Measurements from ENCODE around the gene FHOD3. TPM values are rescaled to one million over a fixed set of nuclear protein-coding genes. Genes with fewer than 3 reads are reported as not detected.

The FHOD3 gene
- total and polyA plus RNA-seq, 2 experiments from 2014 or later: 2.7 to 8.7 TPM

DNA sequence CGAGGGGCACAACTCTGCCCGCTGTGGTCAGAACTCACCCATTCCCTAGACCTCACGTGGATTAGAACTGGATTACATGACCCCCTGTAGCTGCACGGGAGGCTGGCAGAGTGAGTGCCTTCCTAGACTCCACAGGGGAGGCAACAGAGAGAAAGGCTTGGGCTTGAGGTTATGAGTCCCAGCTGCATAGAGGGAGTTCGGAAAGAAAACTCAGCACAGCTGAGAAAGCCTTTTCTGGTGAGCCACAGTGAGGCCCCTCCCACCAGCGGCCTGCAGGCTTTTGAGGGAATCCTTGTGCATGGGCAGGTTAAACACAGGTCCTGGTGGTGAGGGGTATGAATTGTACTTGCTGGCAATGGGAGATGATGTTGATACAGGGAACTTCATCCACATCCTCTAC is 217.3 kb downstream of the FHOD3 start:
- no peak overlapping the region for H3K4me3 Mint-ChIP-seq

More for the DNA sequence above, 217.3 kb downstream of the FHOD3 start:
- H2AFZ ChIP-seq: no peak overlapping the region
- no peaks in the 10 kb centered on the region for H3F3A ChIP-seq (replicated peaks; ENCODE audit: low read depth)
- H3K4me2 ChIP-seq: no peak overlapping the region
- no peaks in the 10 kb centered on the region for H3K79me2 ChIP-seq (replicated peaks; ENCODE audit: insufficient read depth)
- no peaks in the 10 kb centered on the region for H3K27me3 ChIP-seq (ENCODE audit: insufficient read depth)
- H3K9me2 ChIP-seq (ENCODE audit: insufficient read depth): 0 out of 2 replicates have a peak, but pooled peaks cover 3% of the 10 kb centered on the region
- Mint-ChIP-seq H3K27ac (0 out of 2 replicates have a peak overlapping the region, but pooled peaks have one; percentile 45), H3K4me1 (peaks cover 31% of the 10 kb centered on the region), H3K36me3 (ENCODE audit: low read depth) (no peaks in the 10 kb centered on the region), H3K9me3 (no peaks in the 10 kb centered on the region), H3K27me3 (ENCODE audit: insufficient read depth, low read depth, poor library complexity) (peaks cover 2% of the 10 kb centered on the region)
- peaks cover 18% of the 10 kb centered on the region for H3K4me1 ChIP-seq (ENCODE audit: insufficient read depth)
- H3K27ac ChIP-seq (ENCODE audit: low read depth): no peak overlapping the region
- H3K36me3 ChIP-seq (ENCODE audit: insufficient read depth): no peaks in the 10 kb centered on the region
- peak; percentile 74 for ATAC-seq
- no peaks in the 10 kb centered on the region for H4K20me1 ChIP-seq (replicated peaks; ENCODE audit: insufficient read depth)
- TF ChIP-seq POLR2AphosphoS5 (IDR thresholded peaks at IDR 0.05; ENCODE audit: low read depth) (no peak), NANOG (IDR thresholded peaks at IDR 0.05; ENCODE audit: borderline replicate concordance) (no peak), ZNF114 (CRISPR knock-in tag; IDR thresholded peaks at IDR 0.05) (no peak)
- TF ChIP-seq, protein P1, sequence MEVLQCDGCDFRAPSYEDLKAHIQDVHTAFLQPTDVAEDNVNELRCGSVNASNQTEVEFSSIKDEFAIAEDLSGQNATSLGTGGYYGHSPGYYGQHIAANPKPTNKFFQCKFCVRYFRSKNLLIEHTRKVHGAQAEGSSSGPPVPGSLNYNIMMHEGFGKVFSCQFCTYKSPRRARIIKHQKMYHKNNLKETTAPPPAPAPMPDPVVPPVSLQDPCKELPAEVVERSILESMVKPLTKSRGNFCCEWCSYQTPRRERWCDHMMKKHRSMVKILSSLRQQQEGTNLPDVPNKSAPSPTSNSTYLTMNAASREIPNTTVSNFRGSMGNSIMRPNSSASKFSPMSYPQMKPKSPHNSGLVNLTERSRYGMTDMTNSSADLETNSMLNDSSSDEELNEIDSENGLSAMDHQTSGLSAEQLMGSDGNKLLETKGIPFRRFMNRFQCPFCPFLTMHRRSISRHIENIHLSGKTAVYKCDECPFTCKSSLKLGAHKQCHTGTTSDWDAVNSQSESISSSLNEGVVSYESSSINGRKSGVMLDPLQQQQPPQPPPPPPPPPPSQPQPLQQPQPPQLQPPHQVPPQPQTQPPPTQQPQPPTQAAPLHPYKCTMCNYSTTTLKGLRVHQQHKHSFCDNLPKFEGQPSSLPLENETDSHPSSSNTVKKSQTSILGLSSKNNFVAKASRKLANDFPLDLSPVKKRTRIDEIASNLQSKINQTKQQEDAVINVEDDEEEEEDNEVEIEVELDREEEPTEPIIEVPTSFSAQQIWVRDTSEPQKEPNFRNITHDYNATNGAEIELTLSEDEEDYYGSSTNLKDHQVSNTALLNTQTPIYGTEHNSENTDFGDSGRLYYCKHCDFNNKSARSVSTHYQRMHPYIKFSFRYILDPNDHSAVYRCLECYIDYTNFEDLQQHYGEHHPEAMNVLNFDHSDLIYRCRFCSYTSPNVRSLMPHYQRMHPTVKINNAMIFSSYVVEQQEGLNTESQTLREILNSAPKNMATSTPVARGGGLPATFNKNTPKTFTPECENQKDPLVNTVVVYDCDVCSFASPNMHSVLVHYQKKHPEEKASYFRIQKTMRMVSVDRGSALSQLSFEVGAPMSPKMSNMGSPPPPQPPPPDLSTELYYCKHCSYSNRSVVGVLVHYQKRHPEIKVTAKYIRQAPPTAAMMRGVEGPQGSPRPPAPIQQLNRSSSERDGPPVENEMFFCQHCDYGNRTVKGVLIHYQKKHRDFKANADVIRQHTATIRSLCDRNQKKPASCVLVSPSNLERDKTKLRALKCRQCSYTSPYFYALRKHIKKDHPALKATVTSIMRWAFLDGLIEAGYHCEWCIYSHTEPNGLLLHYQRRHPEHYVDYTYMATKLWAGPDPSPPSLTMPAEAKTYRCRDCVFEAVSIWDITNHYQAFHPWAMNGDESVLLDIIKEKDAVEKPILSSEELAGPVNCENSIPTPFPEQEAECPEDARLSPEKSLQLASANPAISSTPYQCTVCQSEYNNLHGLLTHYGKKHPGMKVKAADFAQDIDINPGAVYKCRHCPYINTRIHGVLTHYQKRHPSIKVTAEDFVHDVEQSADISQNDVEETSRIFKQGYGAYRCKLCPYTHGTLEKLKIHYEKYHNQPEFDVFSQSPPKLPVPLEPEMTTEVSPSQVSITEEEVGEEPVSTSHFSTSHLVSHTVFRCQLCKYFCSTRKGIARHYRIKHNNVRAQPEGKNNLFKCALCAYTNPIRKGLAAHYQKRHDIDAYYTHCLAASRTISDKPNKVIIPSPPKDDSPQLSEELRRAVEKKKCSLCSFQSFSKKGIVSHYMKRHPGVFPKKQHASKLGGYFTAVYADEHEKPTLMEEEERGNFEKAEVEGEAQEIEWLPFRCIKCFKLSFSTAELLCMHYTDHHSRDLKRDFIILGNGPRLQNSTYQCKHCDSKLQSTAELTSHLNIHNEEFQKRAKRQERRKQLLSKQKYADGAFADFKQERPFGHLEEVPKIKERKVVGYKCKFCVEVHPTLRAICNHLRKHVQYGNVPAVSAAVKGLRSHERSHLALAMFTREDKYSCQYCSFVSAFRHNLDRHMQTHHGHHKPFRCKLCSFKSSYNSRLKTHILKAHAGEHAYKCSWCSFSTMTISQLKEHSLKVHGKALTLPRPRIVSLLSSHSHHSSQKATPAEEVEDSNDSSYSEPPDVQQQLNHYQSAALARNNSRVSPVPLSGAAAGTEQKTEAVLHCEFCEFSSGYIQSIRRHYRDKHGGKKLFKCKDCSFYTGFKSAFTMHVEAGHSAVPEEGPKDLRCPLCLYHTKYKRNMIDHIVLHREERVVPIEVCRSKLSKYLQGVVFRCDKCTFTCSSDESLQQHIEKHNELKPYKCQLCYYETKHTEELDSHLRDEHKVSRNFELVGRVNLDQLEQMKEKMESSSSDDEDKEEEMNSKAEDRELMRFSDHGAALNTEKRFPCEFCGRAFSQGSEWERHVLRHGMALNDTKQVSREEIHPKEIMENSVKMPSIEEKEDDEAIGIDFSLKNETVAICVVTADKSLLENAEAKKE (CRISPR knock-in tag; IDR thresholded peaks at IDR 0.05): no peak
- TF ChIP-seq, protein P2, sequence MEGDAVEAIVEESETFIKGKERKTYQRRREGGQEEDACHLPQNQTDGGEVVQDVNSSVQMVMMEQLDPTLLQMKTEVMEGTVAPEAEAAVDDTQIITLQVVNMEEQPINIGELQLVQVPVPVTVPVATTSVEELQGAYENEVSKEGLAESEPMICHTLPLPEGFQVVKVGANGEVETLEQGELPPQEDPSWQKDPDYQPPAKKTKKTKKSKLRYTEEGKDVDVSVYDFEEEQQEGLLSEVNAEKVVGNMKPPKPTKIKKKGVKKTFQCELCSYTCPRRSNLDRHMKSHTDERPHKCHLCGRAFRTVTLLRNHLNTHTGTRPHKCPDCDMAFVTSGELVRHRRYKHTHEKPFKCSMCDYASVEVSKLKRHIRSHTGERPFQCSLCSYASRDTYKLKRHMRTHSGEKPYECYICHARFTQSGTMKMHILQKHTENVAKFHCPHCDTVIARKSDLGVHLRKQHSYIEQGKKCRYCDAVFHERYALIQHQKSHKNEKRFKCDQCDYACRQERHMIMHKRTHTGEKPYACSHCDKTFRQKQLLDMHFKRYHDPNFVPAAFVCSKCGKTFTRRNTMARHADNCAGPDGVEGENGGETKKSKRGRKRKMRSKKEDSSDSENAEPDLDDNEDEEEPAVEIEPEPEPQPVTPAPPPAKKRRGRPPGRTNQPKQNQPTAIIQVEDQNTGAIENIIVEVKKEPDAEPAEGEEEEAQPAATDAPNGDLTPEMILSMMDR (conservative IDR thresholded peaks at IDR 0.05; ENCODE audit: low read depth in 2 of 2): no peak
- TF ChIP-seq, protein P3, sequence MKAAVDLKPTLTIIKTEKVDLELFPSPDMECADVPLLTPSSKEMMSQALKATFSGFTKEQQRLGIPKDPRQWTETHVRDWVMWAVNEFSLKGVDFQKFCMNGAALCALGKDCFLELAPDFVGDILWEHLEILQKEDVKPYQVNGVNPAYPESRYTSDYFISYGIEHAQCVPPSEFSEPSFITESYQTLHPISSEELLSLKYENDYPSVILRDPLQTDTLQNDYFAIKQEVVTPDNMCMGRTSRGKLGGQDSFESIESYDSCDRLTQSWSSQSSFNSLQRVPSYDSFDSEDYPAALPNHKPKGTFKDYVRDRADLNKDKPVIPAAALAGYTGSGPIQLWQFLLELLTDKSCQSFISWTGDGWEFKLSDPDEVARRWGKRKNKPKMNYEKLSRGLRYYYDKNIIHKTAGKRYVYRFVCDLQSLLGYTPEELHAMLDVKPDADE (IDR thresholded peaks at IDR 0.05): no peak
- peak; percentile 42 for DNase-seq (ENCODE audit: low spot score)
- no peak overlapping the region for H3K4me3 ChIP-seq
